Panc1 (cell line): Measurements from ENCODE around the gene ZMIZ2. TPM values are rescaled to one million over a fixed set of nuclear protein-coding genes. Genes with fewer than 3 reads are reported as not detected.
A peak's percentile ranks its signal among the peaks of the same experiment; 100 is the strongest.

Experiments
- ATAC-seq: fragments of 200-7000 bp; cut with Tn5 transposase; 2 replicates; pipeline ENCODE4 v1.9.1; 2020; ENCODE audit warnings: mild to moderate bottlenecking, moderate library complexity
- BruUV-seq: library from RNA; stranded (reverse); fragments of 400-500 nt; replicated peaks from 2 replicates; lab custom pipeline; 2021; lab: Mats Ljungman, UMichigan
- CTCF ChIA-PET: fragments of 300-600 bp; sonication (Branson Sonifier 250); formaldehyde crosslinking; loops from one replicate; lab custom pipeline; 2022; ENCODE audit warnings: antibody characterized with exemption; lab: Charles Lee
- POLR2A ChIA-PET: fragments of 300-600 bp; sonication (Branson Sonifier 250); formaldehyde crosslinking; loops from one replicate; lab custom pipeline; 2022; ENCODE audit warnings: antibody characterized with exemption; lab: Charles Lee
- DNase-seq: peaks from one replicate; pipeline ENCODE4 v3.0.0-alpha.2; 2010; ENCODE audit warnings: low read depth, low spot score
- H3K27ac ChIP-seq: 2 replicates; pipeline ENCODE4 v1.5.1; 2011; ENCODE audit warnings: mild to moderate bottlenecking, low read length, inconsistent platforms
- H3K27me3 ChIP-seq: fragments of 200-500 bp; sonication (Bioruptor generic); 2 replicates; pipeline ENCODE4 v1.6.0; 2014; ENCODE audit warnings: low read length, inconsistent platforms; ENCODE audit not compliant: control insufficient read depth, insufficient read depth
- H3K36me3 ChIP-seq: fragments of 200-500 bp; sonication (Bioruptor generic); 2 replicates; pipeline ENCODE4 v1.5.1; 2014; ENCODE audit warnings: inconsistent platforms, mild to moderate bottlenecking, low read length, moderate library complexity; ENCODE audit not compliant: control insufficient read depth, insufficient read depth
- H3K4me1 ChIP-seq: 2 replicates; pipeline ENCODE4 v1.5.1; 2011; ENCODE audit warnings: inconsistent platforms, mild to moderate bottlenecking, low read length, moderate library complexity; ENCODE audit not compliant: control insufficient read depth, insufficient read depth
- H3K4me3 ChIP-seq, 2 experiments: 2 replicates each; pipeline ENCODE4 v1.5.1; 2011 to 2012; ENCODE audit warnings: low read depth in 2 of 2, low read length in 2 of 2, mild to moderate bottlenecking in 2 of 2, inconsistent platforms in 1 of 2, moderate library complexity in 1 of 2
- H3K9me3 ChIP-seq: fragments of 200-500 bp; sonication (Bioruptor generic); 2 replicates; pipeline ENCODE4 v1.5.1; 2014; ENCODE audit warnings: low read depth, mild to moderate bottlenecking, inconsistent platforms, low read length, moderate library complexity; ENCODE audit not compliant: control insufficient read depth, insufficient read depth
- CTCF ChIP-seq: fragments of 450-650 bp; IDR thresholded peaks from 2 replicates; pipeline ENCODE4 v1.5.1; 2017; ENCODE audit warnings: mild to moderate bottlenecking
- POLR2AphosphoS5 ChIP-seq: IDR thresholded peaks from 2 replicates; pipeline ENCODE4 v1.6.1; 2012; ENCODE audit warnings: mild to moderate bottlenecking, low read depth, low read length, moderate library complexity
- SIN3A ChIP-seq: IDR thresholded peaks from 2 replicates; pipeline ENCODE4 v1.6.1; 2012; ENCODE audit warnings: low read depth, mild to moderate bottlenecking, low read length, moderate library complexity, borderline replicate concordance; ENCODE audit not compliant: insufficient read depth
- TCF7L2 ChIP-seq: IDR thresholded peaks from 2 replicates; pipeline ENCODE4 v1.6.1; 2011; ENCODE audit warnings: mild to moderate bottlenecking, low read depth, low read length, inconsistent platforms
- in situ Hi-C: cut with HindIII; loops from 2 replicates; pipeline ENCODE4 v1.10.0; 2016; ENCODE audit warnings: low sequenced_read_pairs, low pct_unique_long_range_greater_than_20kb
- intact Hi-C: fragments of 100-400 bp; cut with micrococcal nuclease; formaldehyde crosslinking; loops from one replicate; pipeline ENCODE4 v1.10.0; 2022; ENCODE audit not compliant: unreplicated experiment
- total RNA-seq: library from RNA; stranded (reverse); gene quantifications from one replicate; pipeline ENCODE4 v1.2.1, GENCODE V29; 2021; ENCODE audit not compliant: unreplicated experiment
- TF ChIP-seq, protein P1 (sequence below), 2 experiments: IDR thresholded peaks; 2 replicates each; pipeline ENCODE4 v1.6.1; 2011 to 2012; ENCODE audit warnings: low read depth in 2 of 2, control low read depth in 1 of 2, low read length in 1 of 2, mild to moderate bottlenecking in 1 of 2, moderate library complexity in 1 of 2; ENCODE audit not compliant: insufficient read depth in 1 of 2

ZMIZ2 gene
- total RNA-seq, 1 experiment from 2014 or later, result 137 TPM

GRCh38 chr7:44801890-44802289 is 53.2 kb downstream of the ZMIZ2 start:
- H3K4me1 ChIP-seq, result peaks cover 22% of the 10 kb centered on the region
- intact Hi-C loops (no loop called here), in situ Hi-C loops (no loop called here)
- no TSS peak for BruUV-seq
- ATAC-seq (no peak), DNase-seq (no peak)
- TF ChIP-seq POLR2AphosphoS5 (no peak), CTCF (no peak), TCF7L2 (no peak), SIN3A (no peak)
- TF ChIP-seq, protein P1, sequence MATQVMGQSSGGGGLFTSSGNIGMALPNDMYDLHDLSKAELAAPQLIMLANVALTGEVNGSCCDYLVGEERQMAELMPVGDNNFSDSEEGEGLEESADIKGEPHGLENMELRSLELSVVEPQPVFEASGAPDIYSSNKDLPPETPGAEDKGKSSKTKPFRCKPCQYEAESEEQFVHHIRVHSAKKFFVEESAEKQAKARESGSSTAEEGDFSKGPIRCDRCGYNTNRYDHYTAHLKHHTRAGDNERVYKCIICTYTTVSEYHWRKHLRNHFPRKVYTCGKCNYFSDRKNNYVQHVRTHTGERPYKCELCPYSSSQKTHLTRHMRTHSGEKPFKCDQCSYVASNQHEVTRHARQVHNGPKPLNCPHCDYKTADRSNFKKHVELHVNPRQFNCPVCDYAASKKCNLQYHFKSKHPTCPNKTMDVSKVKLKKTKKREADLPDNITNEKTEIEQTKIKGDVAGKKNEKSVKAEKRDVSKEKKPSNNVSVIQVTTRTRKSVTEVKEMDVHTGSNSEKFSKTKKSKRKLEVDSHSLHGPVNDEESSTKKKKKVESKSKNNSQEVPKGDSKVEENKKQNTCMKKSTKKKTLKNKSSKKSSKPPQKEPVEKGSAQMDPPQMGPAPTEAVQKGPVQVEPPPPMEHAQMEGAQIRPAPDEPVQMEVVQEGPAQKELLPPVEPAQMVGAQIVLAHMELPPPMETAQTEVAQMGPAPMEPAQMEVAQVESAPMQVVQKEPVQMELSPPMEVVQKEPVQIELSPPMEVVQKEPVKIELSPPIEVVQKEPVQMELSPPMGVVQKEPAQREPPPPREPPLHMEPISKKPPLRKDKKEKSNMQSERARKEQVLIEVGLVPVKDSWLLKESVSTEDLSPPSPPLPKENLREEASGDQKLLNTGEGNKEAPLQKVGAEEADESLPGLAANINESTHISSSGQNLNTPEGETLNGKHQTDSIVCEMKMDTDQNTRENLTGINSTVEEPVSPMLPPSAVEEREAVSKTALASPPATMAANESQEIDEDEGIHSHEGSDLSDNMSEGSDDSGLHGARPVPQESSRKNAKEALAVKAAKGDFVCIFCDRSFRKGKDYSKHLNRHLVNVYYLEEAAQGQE (IDR thresholded peaks at IDR 0.05; ENCODE audit: insufficient read depth in 1 of 2, low read depth in 2 of 2, low read length in 1 of 2), result no peak
- no peak overlapping the region for H3K27ac ChIP-seq
- peaks cover 37% of the 10 kb centered on the region for H3K36me3 ChIP-seq
- no peaks in the 10 kb centered on the region for H3K27me3 ChIP-seq
- POLR2A ChIA-PET, result no interaction called here
- no peak overlapping the region for H3K4me3 ChIP-seq
- CTCF ChIA-PET, result no interaction called here
- no peaks in the 10 kb centered on the region for H3K9me3 ChIP-seq

- ChIA-PET CTCF (no interaction called here), POLR2A (interaction anchor here (0.6 to 0.7 kb wide), 2 partner anchors 26 to 182 kb away, joined by 5 to 14 read pairs; no protein-coding TSS in a partner anchor)
- in situ Hi-C loops, result no loop called here
- no peak for DNase-seq
- Histone ChIP-seq H3K27ac (no peak overlapping the region), H3K4me3 (no peak overlapping the region), H3K9me3 (no peaks in the 10 kb centered on the region), H3K36me3 (peaks cover 36% of the 10 kb centered on the region), H3K27me3 (no peaks in the 10 kb centered on the region), H3K4me1 (peaks cover 22% of the 10 kb centered on the region)
- no TSS peak for BruUV-seq
- intact Hi-C loops, result no loop called here
- ATAC-seq, result no peak
- TF ChIP-seq SIN3A, result no peak
- TF ChIP-seq POLR2AphosphoS5, result peak; percentile 88
These were observed 53.9 kb downstream of the ZMIZ2 start for GRCh38 chr7:44802418-44803025.
